NCI-H146 treated with DMSO at 0.1 percent for 48 hours (cell line): ENCODE measurements around the gene MGLL.
A peak's percentile ranks its signal among the peaks of the same experiment; 100 is the strongest.

Experiments
- DNase-seq: peaks from one replicate; lab custom pipeline; 2025; ENCODE audit not compliant: unreplicated experiment; lab: John Stamatoyannopoulos, UW

The MGLL gene

DNA sequence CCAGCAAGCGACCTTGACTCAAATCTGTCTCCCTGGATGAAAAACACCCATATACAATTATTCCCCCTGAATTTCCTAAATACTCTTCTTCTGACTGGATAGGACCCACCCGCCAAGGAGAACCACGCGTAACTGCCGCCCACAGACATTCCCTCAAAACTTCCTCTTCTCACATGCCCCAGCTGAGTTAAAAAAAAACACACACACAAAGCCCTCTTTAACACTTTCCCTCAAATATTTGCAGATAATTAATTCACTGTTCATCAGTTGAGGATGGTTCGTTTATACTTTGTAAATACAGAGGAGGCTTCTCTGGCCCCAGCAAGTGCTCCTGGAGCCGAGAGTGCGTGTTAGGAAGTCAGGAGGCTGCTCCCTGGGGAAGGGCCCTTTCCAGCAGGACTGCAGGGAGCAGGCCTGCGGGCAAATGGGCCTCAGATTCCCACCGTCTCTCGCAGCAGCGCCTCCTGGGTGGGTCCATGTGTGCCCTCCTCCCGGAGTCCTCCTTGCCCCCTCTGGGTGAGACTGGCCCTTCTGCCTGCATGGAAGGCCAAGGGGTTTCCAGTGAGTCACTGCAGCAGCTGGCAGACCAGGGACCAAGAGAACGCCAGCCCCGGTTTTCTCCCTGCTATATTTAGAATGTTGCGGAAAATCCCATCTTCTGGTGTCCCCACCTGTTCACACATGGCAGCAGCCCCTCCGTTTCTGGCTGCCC, 46.8 kb downstream of the MGLL start:
- peak; percentile 96 for DNase-seq

GRCh38 chr3:127774647-127775046, 47.7 kb downstream of the MGLL start:
- DNase-seq = no peak

DNA sequence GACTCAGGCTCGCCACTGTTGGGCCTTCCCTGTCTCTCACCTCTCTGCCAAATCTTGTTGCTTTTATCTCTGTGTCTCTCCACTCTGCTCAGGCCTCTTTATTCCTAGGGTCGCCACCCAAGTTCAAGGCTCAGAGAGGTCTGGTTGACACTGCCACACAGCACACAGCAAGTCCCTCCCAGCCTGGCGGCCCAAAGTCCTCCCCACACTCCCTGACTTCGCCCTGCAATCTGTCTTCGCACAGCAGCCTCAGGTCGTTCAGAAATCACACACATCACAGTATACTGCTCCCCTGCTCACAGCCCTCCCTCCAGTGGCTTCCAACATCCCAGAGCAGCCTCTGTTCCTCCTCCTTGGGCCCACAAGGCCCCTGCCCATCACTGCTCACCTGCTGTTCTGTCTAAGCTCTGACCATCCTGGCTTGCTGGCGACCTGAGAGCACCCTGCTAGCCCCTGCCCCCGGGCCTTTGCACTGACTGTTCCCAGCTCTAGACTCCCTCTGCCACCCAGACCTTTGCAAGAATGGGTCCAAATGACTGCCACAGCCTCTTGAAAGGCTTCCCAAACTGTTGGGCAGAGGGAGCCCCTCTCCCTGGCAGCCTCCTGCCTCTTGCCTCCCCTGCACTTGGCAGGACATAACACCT, 48.4 kb downstream of the MGLL start:
- no peak for DNase-seq

GRCh38 chr3:127772827-127773751, 49.2 kb downstream of the MGLL start:
- DNase-seq = no peak

- no peak for DNase-seq
Observed at GRCh38 chr3:127772273-127772672, 50.0 kb downstream of the MGLL start.

GRCh38 chr3:127771746-127772145, 50.6 kb downstream of the MGLL start:
- DNase-seq = no peak

DNA sequence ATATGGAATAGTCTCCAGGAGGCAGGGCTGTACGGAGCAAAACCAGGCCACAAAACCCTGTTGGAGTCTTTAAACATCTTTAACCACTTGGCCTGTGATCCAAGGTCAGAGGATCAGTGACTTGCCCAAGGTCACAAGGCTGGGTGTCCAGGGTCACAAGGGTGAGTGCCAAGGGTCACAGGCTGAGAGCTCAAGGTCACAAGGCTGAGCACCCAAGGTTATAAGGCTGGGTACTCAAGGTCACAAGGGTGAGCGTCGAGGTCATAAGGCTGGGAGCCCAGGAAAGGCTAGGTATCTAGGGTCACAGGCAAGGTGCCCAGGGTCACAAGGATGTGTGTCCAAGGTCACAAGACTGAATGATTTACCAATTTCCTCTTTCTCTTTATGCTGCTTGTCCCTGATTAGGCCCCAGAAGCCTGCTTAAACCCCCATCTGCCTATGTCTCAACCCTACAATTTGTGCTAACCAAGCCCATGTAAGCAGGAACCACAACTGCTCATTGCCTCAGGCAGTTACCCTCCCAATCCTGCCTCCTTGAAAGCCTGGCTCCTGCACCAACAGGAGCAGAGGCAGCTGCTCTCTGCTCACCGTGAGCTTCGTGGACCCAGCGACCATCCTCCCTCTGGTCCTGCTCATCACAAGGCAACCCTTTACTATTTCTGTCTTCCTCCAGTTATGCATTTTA, 51.5 kb downstream of the MGLL start:
- DNase-seq = no peak

- DNase-seq = no peak
Observed at GRCh38 chr3:127769284-127770081, 52.8 kb downstream of the MGLL start.

DNA sequence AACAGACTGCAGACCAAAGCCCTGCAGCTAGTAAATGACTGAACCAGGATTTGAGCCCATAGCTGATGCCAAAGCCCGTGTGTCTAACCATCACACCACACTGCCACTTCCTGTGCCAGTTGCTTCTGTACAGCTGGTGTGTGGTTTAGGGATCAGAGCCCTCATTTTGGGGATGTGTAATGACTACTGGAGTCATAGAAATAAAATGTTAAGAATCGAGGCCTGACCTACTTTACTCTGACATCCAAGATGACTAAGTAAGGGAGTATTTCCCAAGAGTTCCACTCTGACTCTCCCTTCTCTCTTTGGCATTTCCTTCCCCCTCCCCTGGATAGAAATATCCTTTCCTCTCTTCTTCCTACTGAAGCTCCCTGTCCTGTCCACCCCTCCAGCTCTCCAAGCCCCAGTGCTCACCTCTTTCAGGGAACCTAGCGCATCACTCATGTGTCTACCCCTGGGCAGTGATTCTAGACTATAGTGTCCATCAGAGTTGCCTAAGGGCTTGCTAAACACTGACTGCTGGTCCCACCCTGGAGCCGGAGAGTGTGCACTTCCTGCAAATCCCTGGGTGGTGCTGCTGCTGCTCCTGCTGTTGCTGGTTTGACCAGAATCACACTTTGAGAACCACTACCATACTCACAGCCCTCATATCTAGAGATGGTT, 53.8 kb downstream of the MGLL start:
- DNase-seq = no peak

DNA sequence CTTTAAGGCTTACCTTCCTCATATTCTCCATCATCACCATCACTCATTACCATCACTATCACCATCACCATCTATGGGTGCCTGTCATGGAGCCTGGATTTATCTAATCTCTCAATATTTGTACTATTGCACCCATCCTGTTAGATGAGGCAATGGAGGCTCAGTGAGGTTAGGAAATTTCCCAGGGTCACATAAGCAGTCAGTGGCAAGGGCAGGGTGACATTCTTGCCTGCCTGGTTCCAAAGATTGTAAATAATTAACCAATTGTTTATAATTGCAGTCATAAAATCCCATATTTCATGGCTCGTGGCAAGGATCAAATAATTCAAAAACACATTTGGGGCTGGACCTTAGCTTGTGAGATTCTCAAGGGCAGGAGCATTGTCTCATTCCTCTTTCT, 55.2 kb downstream of the MGLL start:
- no peak for DNase-seq

- DNase-seq = no peak
Observed at GRCh38 chr3:127765735-127766134, 56.6 kb downstream of the MGLL start.

DNA sequence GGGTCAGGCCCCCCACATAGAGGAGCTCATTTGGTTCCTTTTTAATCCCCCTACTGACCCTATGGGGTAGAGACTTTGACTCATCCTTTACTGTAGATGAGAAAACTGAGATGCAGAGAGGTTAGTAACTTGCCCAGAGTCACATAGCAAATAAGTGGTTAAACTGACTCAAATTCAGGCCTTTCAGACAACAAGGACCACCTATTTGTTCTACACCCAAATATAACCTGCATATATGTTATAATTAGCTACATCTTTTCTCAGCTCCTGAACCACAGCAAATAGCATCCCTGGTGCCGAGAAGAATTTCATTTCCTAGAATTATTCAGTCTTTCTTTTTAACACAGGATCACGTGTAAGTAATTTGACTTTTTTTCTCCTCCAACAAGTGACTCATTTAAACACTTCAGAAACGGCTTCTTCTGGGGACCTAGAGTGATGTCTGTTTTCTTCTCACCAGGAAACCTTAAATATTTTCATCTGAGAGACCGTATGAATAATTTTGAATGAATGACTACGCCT, 57.4 kb downstream of the MGLL start:
- no peak for DNase-seq

- DNase-seq = no peak
Observed at GRCh38 chr3:127764301-127764700, 58.0 kb downstream of the MGLL start.

DNA sequence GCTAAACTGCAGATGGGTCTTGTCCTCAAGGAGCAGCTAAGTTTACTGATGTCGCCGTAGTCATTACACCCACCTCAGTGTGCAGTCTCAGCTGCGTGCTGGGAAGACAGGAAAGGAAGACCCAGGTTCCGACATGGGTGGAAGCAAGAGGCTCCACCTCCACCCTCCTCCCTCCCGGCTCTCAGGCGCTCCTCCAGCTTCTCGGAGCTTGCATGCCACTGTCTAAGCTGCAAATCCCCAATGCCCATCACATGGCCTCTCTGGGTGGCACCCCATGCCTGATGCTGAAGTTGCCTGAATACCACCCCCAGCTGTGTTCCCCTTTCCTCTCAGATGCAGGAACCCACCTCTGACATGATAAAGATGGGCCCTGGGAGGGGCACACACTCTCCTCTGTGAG, 58.5 kb downstream of the MGLL start:
- DNase-seq = no peak

- no peak for DNase-seq
Observed at GRCh38 chr3:127763337-127763736, 59.0 kb downstream of the MGLL start.

DNA sequence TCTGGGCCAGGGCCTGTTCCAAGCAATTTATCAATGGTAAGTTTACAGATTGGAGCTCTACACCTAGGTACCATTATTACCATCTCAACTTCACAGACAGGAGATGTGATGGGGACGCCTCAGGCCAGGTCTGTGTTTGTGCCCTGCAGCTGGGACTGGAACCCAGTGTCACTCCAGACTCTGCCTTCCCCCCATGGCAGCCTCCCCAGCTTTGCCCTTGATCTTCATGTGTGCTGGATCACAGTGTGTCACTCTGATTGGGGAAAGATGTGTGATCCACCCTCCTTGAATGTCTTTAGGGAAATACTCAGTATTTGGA, 59.6 kb downstream of the MGLL start:
- no peak for DNase-seq

DNA sequence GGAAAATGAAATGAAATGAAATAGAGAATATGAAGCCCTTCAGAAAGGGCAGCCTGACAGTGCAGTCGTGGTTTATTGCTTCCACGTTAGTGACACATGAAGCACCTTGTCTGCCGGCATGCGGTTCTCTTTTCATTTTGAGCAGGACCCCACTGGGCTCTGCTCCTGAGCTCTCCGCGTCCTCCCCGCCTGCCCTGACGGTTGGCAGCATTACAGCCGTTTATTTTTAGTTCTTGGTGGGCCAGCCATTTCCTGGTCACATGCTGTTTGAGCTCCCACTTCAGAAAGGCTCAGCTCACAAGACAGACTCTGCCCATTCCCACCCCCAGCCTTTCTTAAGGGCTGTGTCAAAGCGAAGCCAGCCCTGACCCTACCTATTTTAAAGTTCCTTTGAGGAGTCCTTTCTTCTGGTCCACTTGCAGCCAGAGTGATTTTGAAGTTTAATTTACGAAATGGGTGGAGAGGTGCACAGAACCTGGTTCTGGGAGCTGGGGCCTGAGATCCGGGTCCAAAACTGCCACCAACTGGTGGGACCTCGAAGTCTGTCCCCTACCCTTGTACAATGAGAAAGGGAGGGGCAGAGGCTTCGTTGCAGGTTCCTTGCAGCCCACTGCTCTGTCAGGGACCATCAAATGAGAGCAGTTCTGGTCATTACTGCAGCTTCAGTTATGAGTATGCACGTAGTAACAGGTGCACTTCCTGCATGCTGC, 60.1 kb downstream of the MGLL start:
- no peak for DNase-seq

- no peak for DNase-seq
Observed at GRCh38 chr3:127761441-127761801, 60.9 kb downstream of the MGLL start.

- no peak for DNase-seq
Observed at GRCh38 chr3:127760791-127761440, 61.4 kb downstream of the MGLL start.
